Gastroesophageal sphincter (tissue), 4 donors: Measurements from ENCODE around the gene MTHFD2L. TPM values are rescaled to one million over a fixed set of nuclear protein-coding genes. Genes with fewer than 3 reads are reported as not detected.

ENCODE experiments used
- ATAC-seq: fragments of 150-250 bp; one replicate; pipeline ENCODE4 v1.9.1; 2016; ENCODE audit warnings: mild to moderate bottlenecking, moderate library complexity
- H3K27ac ChIP-seq, 4 donors: fragments of 200-600 bp; sonication (generic) in 3 of 4; 1 replicate in 3 of 4; 2 replicates in 1 of 4; pipeline ENCODE4 v1.5.1; 2016 to 2019
- H3K27me3 ChIP-seq: fragments of 200-600 bp; sonication (generic); one replicate; pipeline ENCODE4 v1.5.1; 2019
- H3K36me3 ChIP-seq, 2 donors: fragments of 200-600 bp; sonication (generic); one replicate each; pipeline ENCODE4 v1.5.1; 2019; ENCODE audit warnings: control low read depth in 1 of 2
- H3K4me1 ChIP-seq, 3 donors: fragments of 200-600 bp; sonication (generic); 1 replicate in 2 of 3; 2 replicates in 1 of 3; pipeline ENCODE4 v1.5.1; 2016 to 2019; ENCODE audit warnings: control low read depth in 2 of 3
- H3K4me3 ChIP-seq, 2 donors: fragments of 200-600 bp; sonication (generic); one replicate each; pipeline ENCODE4 v1.5.1; 2019; ENCODE audit warnings: mild to moderate bottlenecking in 1 of 2, moderate library complexity in 1 of 2
- H3K9me3 ChIP-seq, 3 donors: fragments of 200-600 bp; sonication (generic); one replicate each; pipeline ENCODE4 v1.5.1; 2017 to 2019; ENCODE audit warnings: control low read depth in 2 of 3
- CTCF ChIP-seq, 4 experiments: fragments of 200-600 bp in 2 of 4; fragments of 450-650 bp in 2 of 4; sonication (generic) in 1 of 4; IDR thresholded peaks; one replicate each; pipeline ENCODE4 v1.5.1; 2017 to 2019; ENCODE audit warnings: antibody characterized with exemption in 4 of 4, mild to moderate bottlenecking in 2 of 4, moderate library complexity in 2 of 4
- EP300 ChIP-seq: sonication (generic); formaldehyde crosslinking; IDR thresholded peaks from one replicate; pipeline ENCODE4 v1.6.1; 2017; ENCODE audit warnings: antibody characterized with exemption, mild to moderate bottlenecking
- POLR2A ChIP-seq, 2 donors: fragments of 450-650 bp; IDR thresholded peaks; one replicate each; pipeline ENCODE4 v1.6.1; 2017; ENCODE audit warnings: antibody characterized with exemption in 2 of 2, mild to moderate bottlenecking in 2 of 2, moderate library complexity in 1 of 2
- POLR2AphosphoS5 ChIP-seq: sonication (generic); formaldehyde crosslinking; IDR thresholded peaks from one replicate; pipeline ENCODE4 v1.6.1; 2017; ENCODE audit warnings: antibody characterized with exemption
- WGBS, 2 donors: methylation state at CpG; one replicate each; pipeline ENCODE4 v1.1.5; 2018; ENCODE audit warnings: low coverage in 1 of 2; 5-methylcytosine and 5-hydroxymethylcytosine counted together
- total RNA-seq, 4 donors: library from RNA; depleted of rRNA; stranded (reverse); fragments of >200 nt; gene quantifications; one replicate each; pipeline ENCODE4 v1.1.0, GENCODE V29; 2016

The MTHFD2L gene
- total RNA-seq, 4 donors from 2014 or later = 12.4 to 29.0 (median 23.4) TPM

- no peak for ATAC-seq
- H3K9me3 ChIP-seq = no peaks in the 10 kb centered on the region
- TF ChIP-seq POLR2A (IDR thresholded peaks at IDR 0.05) (no peak), CTCF (IDR thresholded peaks at IDR 0.05) (no peak), EP300 (no peak), POLR2AphosphoS5 (no peak)
- no peak overlapping the region for H3K27ac ChIP-seq
- WGBS, 2 donors = 76 to 90% methylated on average over 3 of the region's 3 CpGs
- no peaks in the 10 kb centered on the region for H3K4me1 ChIP-seq
- peaks cover 0 to 6% of the 10 kb centered on the region in 2 donors for H3K36me3 ChIP-seq
- H3K27me3 ChIP-seq = no peaks in the 10 kb centered on the region
- H3K4me3 ChIP-seq = no peak overlapping the region
Measured at GRCh38 chr4:74178798-74179197, 20.9 kb downstream of the MTHFD2L start.

- no peaks in the 10 kb centered on the region for H3K9me3 ChIP-seq
- H3K27me3 ChIP-seq = no peaks in the 10 kb centered on the region
- H3K36me3 ChIP-seq = no peaks in the 10 kb centered on the region
- no peak for TF ChIP-seq POLR2AphosphoS5
- TF ChIP-seq EP300 = no peak
- WGBS, 2 donors = 91 to 100% methylated on average over 3 of the region's 3 CpGs
- ATAC-seq = no peak
- no peak overlapping the region for H3K27ac ChIP-seq
- no peak overlapping the region for H3K4me3 ChIP-seq
- no peaks in the 10 kb centered on the region for H3K4me1 ChIP-seq
Measured at GRCh38 chr4:74181219-74181618, 23.3 kb downstream of the MTHFD2L start.

GRCh38 chr4:74188912-74189311, 31.0 kb downstream of the MTHFD2L start:
- ATAC-seq = no peak
- Histone ChIP-seq H3K4me1 (no peaks in the 10 kb centered on the region), H3K4me3 (no peak overlapping the region), H3K27ac (no peak overlapping the region), H3K27me3 (no peaks in the 10 kb centered on the region), H3K36me3 (no peaks in the 10 kb centered on the region), H3K9me3 (no peaks in the 10 kb centered on the region)
- WGBS, 2 donors = 75 to 77% methylated on average over 2 of the region's 2 CpGs
- TF ChIP-seq POLR2AphosphoS5 = no peak
- no peak for TF ChIP-seq POLR2A (IDR thresholded peaks at IDR 0.05)

GRCh38 chr4:74189331-74190043, 31.6 kb downstream of the MTHFD2L start:
- ATAC-seq = no peak
- H3K9me3 ChIP-seq = no peaks in the 10 kb centered on the region
- H3K36me3 ChIP-seq = no peaks in the 10 kb centered on the region
- 61 to 71% methylated on average over 2 of the region's 2 CpGs for WGBS, 2 donors
- no peaks in the 10 kb centered on the region for H3K27me3 ChIP-seq
- no peak overlapping the region for H3K4me3 ChIP-seq
- H3K4me1 ChIP-seq = no peaks in the 10 kb centered on the region
- no peak for TF ChIP-seq POLR2AphosphoS5
- no peak for TF ChIP-seq EP300
- TF ChIP-seq CTCF (IDR thresholded peaks at IDR 0.05) = peak; percentile 28 to 70 (median 31)
- H3K27ac ChIP-seq = no peak overlapping the region

- Histone ChIP-seq H3K27ac (no peak overlapping the region), H3K27me3 (no peaks in the 10 kb centered on the region), H3K36me3 (no peaks in the 10 kb centered on the region), H3K4me3 (no peak overlapping the region), H3K4me1 (no peaks in the 10 kb centered on the region), H3K9me3 (no peaks in the 10 kb centered on the region)
- no peak for ATAC-seq
- 85 to 100% methylated on average over 1 to 3 of the region's 4 CpGs for WGBS, 2 donors
- TF ChIP-seq CTCF (IDR thresholded peaks at IDR 0.05) (no peak), POLR2A (IDR thresholded peaks at IDR 0.05) (no peak), POLR2AphosphoS5 (no peak), EP300 (no peak)
Measured at GRCh38 chr4:74190332-74190731, 32.4 kb downstream of the MTHFD2L start.

GRCh38 chr4:74190919-74191397, 33.0 kb downstream of the MTHFD2L start:
- no peaks in the 10 kb centered on the region for H3K36me3 ChIP-seq
- no peak for ATAC-seq
- no peak overlapping the region for H3K27ac ChIP-seq
- no peaks in the 10 kb centered on the region for H3K4me1 ChIP-seq
- no peak for TF ChIP-seq EP300
- TF ChIP-seq POLR2AphosphoS5 = no peak
- no peak for TF ChIP-seq POLR2A (IDR thresholded peaks at IDR 0.05)
- no peak for TF ChIP-seq CTCF (IDR thresholded peaks at IDR 0.05)
- H3K4me3 ChIP-seq = no peak overlapping the region
- 62% methylated on average over 3 of the region's 4 CpGs for WGBS, 2 donors
- H3K9me3 ChIP-seq = no peaks in the 10 kb centered on the region
- no peaks in the 10 kb centered on the region for H3K27me3 ChIP-seq
